GM23338 (cell line): ENCODE data around the gene COL9A1. TPM values are rescaled to one million over a fixed set of nuclear protein-coding genes. Genes with fewer than 3 reads are reported as not detected.

Source experiments
- ATAC-seq: fragments of 200-7000 bp; cut with Tn5 transposase; 3 replicates; pipeline ENCODE4 v1.9.1; 2020
- DNase-seq: peaks from one replicate; pipeline ENCODE4 v3.0.0-alpha.2; 2015; ENCODE audit warnings: low spot score
- H2AFZ ChIP-seq: fragments of 200-600 bp; sonication (generic); 2 replicates; pipeline ENCODE4 v1.8.0; 2016; ENCODE audit warnings: antibody characterized with exemption, mild to moderate bottlenecking, moderate library complexity
- H3F3A ChIP-seq: fragments of 200-600 bp; sonication (generic); replicated peaks from 2 replicates; pipeline ENCODE4 v1.8.0; 2017; ENCODE audit warnings: antibody characterized with exemption, mixed run types, low read depth
- H3K27ac ChIP-seq: fragments of 200-600 bp; sonication (generic); 2 replicates; pipeline ENCODE4 v1.6.1; 2016; ENCODE audit warnings: low read depth
- H3K27me3 ChIP-seq: fragments of 200-600 bp; sonication (generic); 2 replicates; pipeline ENCODE4 v1.8.0; 2016; ENCODE audit warnings: mild to moderate bottlenecking, mixed run types, moderate library complexity; ENCODE audit not compliant: insufficient read depth
- H3K36me3 ChIP-seq: fragments of 200-600 bp; sonication (generic); 2 replicates; pipeline ENCODE4 v1.8.0; 2016; ENCODE audit warnings: mild to moderate bottlenecking; ENCODE audit not compliant: insufficient read depth
- H3K4me1 ChIP-seq: fragments of 200-600 bp; sonication (generic); 2 replicates; pipeline ENCODE4 v1.8.0; 2016; ENCODE audit warnings: mild to moderate bottlenecking, moderate library complexity; ENCODE audit not compliant: insufficient read depth
- H3K4me2 ChIP-seq: fragments of 200-600 bp; sonication (generic); 2 replicates; pipeline ENCODE4 v1.7.1; 2017; ENCODE audit warnings: mixed run types
- H3K4me3 ChIP-seq: fragments of 200-600 bp; sonication (generic); 2 replicates; pipeline ENCODE4 v1.6.1; 2016; ENCODE audit warnings: mixed run types
- H3K79me2 ChIP-seq: fragments of 200-600 bp; sonication (generic); replicated peaks from 2 replicates; pipeline ENCODE4 v1.8.0; 2017; ENCODE audit warnings: mild to moderate bottlenecking; ENCODE audit not compliant: insufficient read depth
- H3K9me2 ChIP-seq: fragments of 200-600 bp; sonication (generic); 2 replicates; pipeline ENCODE4 v1.8.0; 2017; ENCODE audit not compliant: insufficient read depth
- H4K20me1 ChIP-seq: fragments of 200-600 bp; sonication (generic); replicated peaks from 2 replicates; pipeline ENCODE4 v1.8.0; 2017; ENCODE audit warnings: mild to moderate bottlenecking; ENCODE audit not compliant: insufficient read depth
- H3K27ac Mint-ChIP-seq: 2 replicates; pipeline ENCODE4 v1.8.0; 2020; ENCODE audit warnings: inconsistent platforms, mild to moderate bottlenecking, moderate library complexity, mixed read lengths
- H3K27me3 Mint-ChIP-seq: 3 replicates; pipeline ENCODE4 v1.8.0; 2022; ENCODE audit warnings: low read depth, mild to moderate bottlenecking, moderate library complexity, mixed read lengths, inconsistent platforms; ENCODE audit not compliant: insufficient read depth, poor library complexity
- H3K36me3 Mint-ChIP-seq: 3 replicates; pipeline ENCODE4 v1.8.0; 2021; ENCODE audit warnings: low read depth, mild to moderate bottlenecking, inconsistent platforms, moderate library complexity, mixed read lengths
- H3K4me1 Mint-ChIP-seq: 3 replicates; pipeline ENCODE4 v1.8.0; 2020; ENCODE audit warnings: mild to moderate bottlenecking, inconsistent platforms, mixed read lengths
- H3K4me3 Mint-ChIP-seq: 3 replicates; pipeline ENCODE4 v1.8.0; 2021; ENCODE audit warnings: moderate library complexity, mild to moderate bottlenecking, inconsistent platforms, mixed read lengths
- H3K9me3 Mint-ChIP-seq: 3 replicates; pipeline ENCODE4 v1.8.0; 2020; ENCODE audit warnings: moderate library complexity, mild to moderate bottlenecking, inconsistent platforms, mixed read lengths
- CREB1 ChIP-seq: fragments of 250-450 bp; sonication (Bioruptor Pico); IDR thresholded peaks from 2 replicates; pipeline ENCODE4 v1.5.0; 2020; ENCODE audit warnings: low read depth, mild to moderate bottlenecking, moderate library complexity
- EZH2 ChIP-seq: fragments of 200-600 bp; sonication (generic); IDR thresholded peaks from one replicate; pipeline ENCODE4 v1.8.0; 2017; ENCODE audit warnings: antibody characterized with exemption, mild to moderate bottlenecking, low read depth; ENCODE audit not compliant: unreplicated experiment
- EZH2phosphoT487 ChIP-seq: fragments of 200-600 bp; sonication (generic); IDR thresholded peaks from one replicate; pipeline ENCODE4 v1.8.1; 2018; ENCODE audit warnings: antibody characterized with exemption; ENCODE audit not compliant: unreplicated experiment
- JUNB ChIP-seq: IDR thresholded peaks from one replicate; pipeline ENCODE4 v1.6.1; 2016; ENCODE audit warnings: antibody characterized with exemption; ENCODE audit not compliant: unreplicated experiment
- NANOG ChIP-seq: IDR thresholded peaks from 2 replicates; pipeline ENCODE4 v1.6.1; 2016; ENCODE audit warnings: antibody characterized with exemption, borderline replicate concordance
- POLR2AphosphoS5 ChIP-seq: IDR thresholded peaks from 2 replicates; pipeline ENCODE4 v1.6.1; 2016; ENCODE audit warnings: antibody characterized with exemption, low read depth
- STAT1 ChIP-seq: IDR thresholded peaks from one replicate; pipeline ENCODE4 v1.6.1; 2016; ENCODE audit warnings: antibody characterized with exemption; ENCODE audit not compliant: unreplicated experiment
- ZNF114 ChIP-seq: fragments of 250-450 bp; sonication (Bioruptor Pico); IDR thresholded peaks from 2 replicates; pipeline ENCODE4 v1.5.0; 2020; ENCODE audit warnings: mild to moderate bottlenecking, moderate library complexity
- ZNF331 ChIP-seq: fragments of 250-450 bp; sonication (Bioruptor Pico); IDR thresholded peaks from 2 replicates; pipeline ENCODE4 v1.5.0; 2020; ENCODE audit warnings: low read depth, mild to moderate bottlenecking, moderate library complexity
- polyA plus RNA-seq: library from polyadenylated mRNA; unstranded; fragments of >200 nt; fragmentation: Nextera tagmentation; extraction: Ambion mirVana; gene quantifications from 2 replicates; pipeline ENCODE4 v1.2.1, GENCODE V29; 2016
- total RNA-seq: library from RNA; depleted of rRNA; stranded (reverse); fragments of >200 nt; shearing (Covaris generic); gene quantifications from 2 replicates; pipeline ENCODE4 v1.2.3, GENCODE V29; 2014
- TF ChIP-seq, protein P1 (sequence below): fragments of 250-450 bp; sonication (Bioruptor Pico); IDR thresholded peaks from 2 replicates; pipeline ENCODE4 v1.5.0; 2020; ENCODE audit warnings: mild to moderate bottlenecking, moderate library complexity
- TF ChIP-seq, protein P2 (sequence below): IDR thresholded peaks from 2 replicates; pipeline ENCODE4 v1.6.1; 2016; ENCODE audit warnings: antibody characterized with exemption
- TF ChIP-seq, protein P3 (sequence below): IDR thresholded peaks from one replicate; pipeline ENCODE4 v1.6.1; 2018; ENCODE audit warnings: antibody characterized with exemption; ENCODE audit not compliant: unreplicated experiment
- TF ChIP-seq, protein P4 (sequence below), 2 experiments: fragments of 200-600 bp in 1 of 2; sonication (generic) in 1 of 2; conservative IDR thresholded peaks; 2 replicates each; pipeline versions ENCODE4 v1.5.1 to v1.6.1; 2016 to 2017; ENCODE audit warnings: antibody characterized with exemption in 2 of 2, low read depth in 2 of 2, mild to moderate bottlenecking in 2 of 2, moderate library complexity in 1 of 2

COL9A1 gene
- total and polyA plus RNA-seq, 2 experiments from 2014 or later = 16.0 to 20.3 TPM

DNA sequence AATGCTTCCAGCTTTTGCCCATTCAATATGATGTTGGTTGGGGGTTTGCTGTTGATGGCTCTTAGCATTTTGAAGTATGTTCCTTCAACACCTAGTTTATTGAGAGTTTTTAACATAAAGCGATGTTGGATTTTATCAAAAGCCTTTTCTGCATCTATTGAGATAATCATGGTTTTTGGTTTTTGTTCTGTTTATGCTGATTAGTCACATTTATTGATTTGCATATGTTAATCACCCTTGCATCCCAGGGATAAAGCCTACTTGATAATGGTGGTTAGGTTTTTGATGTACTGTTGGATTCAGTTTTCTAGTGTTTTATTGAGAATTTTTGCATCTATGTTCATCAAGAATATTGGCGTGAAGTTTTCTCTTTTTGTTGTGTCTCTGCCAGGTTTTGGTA is 40.4 kb upstream of the COL9A1 start:
- ATAC-seq (no peak), DNase-seq (no peak)
- H3K4me3 Mint-ChIP-seq = no peak overlapping the region
- no peak overlapping the region for H3K4me3 ChIP-seq
- no peak overlapping the region for H3K27ac Mint-ChIP-seq
- no peaks in the 10 kb centered on the region for H3K36me3 ChIP-seq
- TF ChIP-seq CREB1 (no peak), JUNB (no peak), NANOG (no peak), EZH2phosphoT487 (no peak), EZH2 (no peak), ZNF331 (CRISPR knock-in tag) (no peak), STAT1 (no peak), ZNF114 (CRISPR knock-in tag) (no peak), POLR2AphosphoS5 (no peak)
- TF ChIP-seq, protein P1, sequence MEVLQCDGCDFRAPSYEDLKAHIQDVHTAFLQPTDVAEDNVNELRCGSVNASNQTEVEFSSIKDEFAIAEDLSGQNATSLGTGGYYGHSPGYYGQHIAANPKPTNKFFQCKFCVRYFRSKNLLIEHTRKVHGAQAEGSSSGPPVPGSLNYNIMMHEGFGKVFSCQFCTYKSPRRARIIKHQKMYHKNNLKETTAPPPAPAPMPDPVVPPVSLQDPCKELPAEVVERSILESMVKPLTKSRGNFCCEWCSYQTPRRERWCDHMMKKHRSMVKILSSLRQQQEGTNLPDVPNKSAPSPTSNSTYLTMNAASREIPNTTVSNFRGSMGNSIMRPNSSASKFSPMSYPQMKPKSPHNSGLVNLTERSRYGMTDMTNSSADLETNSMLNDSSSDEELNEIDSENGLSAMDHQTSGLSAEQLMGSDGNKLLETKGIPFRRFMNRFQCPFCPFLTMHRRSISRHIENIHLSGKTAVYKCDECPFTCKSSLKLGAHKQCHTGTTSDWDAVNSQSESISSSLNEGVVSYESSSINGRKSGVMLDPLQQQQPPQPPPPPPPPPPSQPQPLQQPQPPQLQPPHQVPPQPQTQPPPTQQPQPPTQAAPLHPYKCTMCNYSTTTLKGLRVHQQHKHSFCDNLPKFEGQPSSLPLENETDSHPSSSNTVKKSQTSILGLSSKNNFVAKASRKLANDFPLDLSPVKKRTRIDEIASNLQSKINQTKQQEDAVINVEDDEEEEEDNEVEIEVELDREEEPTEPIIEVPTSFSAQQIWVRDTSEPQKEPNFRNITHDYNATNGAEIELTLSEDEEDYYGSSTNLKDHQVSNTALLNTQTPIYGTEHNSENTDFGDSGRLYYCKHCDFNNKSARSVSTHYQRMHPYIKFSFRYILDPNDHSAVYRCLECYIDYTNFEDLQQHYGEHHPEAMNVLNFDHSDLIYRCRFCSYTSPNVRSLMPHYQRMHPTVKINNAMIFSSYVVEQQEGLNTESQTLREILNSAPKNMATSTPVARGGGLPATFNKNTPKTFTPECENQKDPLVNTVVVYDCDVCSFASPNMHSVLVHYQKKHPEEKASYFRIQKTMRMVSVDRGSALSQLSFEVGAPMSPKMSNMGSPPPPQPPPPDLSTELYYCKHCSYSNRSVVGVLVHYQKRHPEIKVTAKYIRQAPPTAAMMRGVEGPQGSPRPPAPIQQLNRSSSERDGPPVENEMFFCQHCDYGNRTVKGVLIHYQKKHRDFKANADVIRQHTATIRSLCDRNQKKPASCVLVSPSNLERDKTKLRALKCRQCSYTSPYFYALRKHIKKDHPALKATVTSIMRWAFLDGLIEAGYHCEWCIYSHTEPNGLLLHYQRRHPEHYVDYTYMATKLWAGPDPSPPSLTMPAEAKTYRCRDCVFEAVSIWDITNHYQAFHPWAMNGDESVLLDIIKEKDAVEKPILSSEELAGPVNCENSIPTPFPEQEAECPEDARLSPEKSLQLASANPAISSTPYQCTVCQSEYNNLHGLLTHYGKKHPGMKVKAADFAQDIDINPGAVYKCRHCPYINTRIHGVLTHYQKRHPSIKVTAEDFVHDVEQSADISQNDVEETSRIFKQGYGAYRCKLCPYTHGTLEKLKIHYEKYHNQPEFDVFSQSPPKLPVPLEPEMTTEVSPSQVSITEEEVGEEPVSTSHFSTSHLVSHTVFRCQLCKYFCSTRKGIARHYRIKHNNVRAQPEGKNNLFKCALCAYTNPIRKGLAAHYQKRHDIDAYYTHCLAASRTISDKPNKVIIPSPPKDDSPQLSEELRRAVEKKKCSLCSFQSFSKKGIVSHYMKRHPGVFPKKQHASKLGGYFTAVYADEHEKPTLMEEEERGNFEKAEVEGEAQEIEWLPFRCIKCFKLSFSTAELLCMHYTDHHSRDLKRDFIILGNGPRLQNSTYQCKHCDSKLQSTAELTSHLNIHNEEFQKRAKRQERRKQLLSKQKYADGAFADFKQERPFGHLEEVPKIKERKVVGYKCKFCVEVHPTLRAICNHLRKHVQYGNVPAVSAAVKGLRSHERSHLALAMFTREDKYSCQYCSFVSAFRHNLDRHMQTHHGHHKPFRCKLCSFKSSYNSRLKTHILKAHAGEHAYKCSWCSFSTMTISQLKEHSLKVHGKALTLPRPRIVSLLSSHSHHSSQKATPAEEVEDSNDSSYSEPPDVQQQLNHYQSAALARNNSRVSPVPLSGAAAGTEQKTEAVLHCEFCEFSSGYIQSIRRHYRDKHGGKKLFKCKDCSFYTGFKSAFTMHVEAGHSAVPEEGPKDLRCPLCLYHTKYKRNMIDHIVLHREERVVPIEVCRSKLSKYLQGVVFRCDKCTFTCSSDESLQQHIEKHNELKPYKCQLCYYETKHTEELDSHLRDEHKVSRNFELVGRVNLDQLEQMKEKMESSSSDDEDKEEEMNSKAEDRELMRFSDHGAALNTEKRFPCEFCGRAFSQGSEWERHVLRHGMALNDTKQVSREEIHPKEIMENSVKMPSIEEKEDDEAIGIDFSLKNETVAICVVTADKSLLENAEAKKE = no peak
- TF ChIP-seq, protein P2, sequence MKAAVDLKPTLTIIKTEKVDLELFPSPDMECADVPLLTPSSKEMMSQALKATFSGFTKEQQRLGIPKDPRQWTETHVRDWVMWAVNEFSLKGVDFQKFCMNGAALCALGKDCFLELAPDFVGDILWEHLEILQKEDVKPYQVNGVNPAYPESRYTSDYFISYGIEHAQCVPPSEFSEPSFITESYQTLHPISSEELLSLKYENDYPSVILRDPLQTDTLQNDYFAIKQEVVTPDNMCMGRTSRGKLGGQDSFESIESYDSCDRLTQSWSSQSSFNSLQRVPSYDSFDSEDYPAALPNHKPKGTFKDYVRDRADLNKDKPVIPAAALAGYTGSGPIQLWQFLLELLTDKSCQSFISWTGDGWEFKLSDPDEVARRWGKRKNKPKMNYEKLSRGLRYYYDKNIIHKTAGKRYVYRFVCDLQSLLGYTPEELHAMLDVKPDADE = no peak
- TF ChIP-seq, protein P3, sequence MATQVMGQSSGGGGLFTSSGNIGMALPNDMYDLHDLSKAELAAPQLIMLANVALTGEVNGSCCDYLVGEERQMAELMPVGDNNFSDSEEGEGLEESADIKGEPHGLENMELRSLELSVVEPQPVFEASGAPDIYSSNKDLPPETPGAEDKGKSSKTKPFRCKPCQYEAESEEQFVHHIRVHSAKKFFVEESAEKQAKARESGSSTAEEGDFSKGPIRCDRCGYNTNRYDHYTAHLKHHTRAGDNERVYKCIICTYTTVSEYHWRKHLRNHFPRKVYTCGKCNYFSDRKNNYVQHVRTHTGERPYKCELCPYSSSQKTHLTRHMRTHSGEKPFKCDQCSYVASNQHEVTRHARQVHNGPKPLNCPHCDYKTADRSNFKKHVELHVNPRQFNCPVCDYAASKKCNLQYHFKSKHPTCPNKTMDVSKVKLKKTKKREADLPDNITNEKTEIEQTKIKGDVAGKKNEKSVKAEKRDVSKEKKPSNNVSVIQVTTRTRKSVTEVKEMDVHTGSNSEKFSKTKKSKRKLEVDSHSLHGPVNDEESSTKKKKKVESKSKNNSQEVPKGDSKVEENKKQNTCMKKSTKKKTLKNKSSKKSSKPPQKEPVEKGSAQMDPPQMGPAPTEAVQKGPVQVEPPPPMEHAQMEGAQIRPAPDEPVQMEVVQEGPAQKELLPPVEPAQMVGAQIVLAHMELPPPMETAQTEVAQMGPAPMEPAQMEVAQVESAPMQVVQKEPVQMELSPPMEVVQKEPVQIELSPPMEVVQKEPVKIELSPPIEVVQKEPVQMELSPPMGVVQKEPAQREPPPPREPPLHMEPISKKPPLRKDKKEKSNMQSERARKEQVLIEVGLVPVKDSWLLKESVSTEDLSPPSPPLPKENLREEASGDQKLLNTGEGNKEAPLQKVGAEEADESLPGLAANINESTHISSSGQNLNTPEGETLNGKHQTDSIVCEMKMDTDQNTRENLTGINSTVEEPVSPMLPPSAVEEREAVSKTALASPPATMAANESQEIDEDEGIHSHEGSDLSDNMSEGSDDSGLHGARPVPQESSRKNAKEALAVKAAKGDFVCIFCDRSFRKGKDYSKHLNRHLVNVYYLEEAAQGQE = no peak
- TF ChIP-seq, protein P4, sequence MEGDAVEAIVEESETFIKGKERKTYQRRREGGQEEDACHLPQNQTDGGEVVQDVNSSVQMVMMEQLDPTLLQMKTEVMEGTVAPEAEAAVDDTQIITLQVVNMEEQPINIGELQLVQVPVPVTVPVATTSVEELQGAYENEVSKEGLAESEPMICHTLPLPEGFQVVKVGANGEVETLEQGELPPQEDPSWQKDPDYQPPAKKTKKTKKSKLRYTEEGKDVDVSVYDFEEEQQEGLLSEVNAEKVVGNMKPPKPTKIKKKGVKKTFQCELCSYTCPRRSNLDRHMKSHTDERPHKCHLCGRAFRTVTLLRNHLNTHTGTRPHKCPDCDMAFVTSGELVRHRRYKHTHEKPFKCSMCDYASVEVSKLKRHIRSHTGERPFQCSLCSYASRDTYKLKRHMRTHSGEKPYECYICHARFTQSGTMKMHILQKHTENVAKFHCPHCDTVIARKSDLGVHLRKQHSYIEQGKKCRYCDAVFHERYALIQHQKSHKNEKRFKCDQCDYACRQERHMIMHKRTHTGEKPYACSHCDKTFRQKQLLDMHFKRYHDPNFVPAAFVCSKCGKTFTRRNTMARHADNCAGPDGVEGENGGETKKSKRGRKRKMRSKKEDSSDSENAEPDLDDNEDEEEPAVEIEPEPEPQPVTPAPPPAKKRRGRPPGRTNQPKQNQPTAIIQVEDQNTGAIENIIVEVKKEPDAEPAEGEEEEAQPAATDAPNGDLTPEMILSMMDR (conservative IDR thresholded peaks at IDR 0.05; ENCODE audit: low read depth in 2 of 2) = no peak
- no peak overlapping the region for H2AFZ ChIP-seq
- H3K79me2 ChIP-seq = no peaks in the 10 kb centered on the region
- H3K36me3 Mint-ChIP-seq = no peaks in the 10 kb centered on the region
- no peaks in the 10 kb centered on the region for H3K27me3 Mint-ChIP-seq
- no peaks in the 10 kb centered on the region for H3K9me2 ChIP-seq
- no peaks in the 10 kb centered on the region for H3K27me3 ChIP-seq
- peaks cover 5% of the 10 kb centered on the region; the same call in 2 of the 3 replicates for H3K9me3 Mint-ChIP-seq
- no peaks in the 10 kb centered on the region for H4K20me1 ChIP-seq
- H3K4me1 ChIP-seq = no peaks in the 10 kb centered on the region
- no peaks in the 10 kb centered on the region for H3K4me1 Mint-ChIP-seq
- H3K27ac ChIP-seq = no peak overlapping the region
- H3F3A ChIP-seq = no peaks in the 10 kb centered on the region
- H3K4me2 ChIP-seq = no peak overlapping the region
